Ishikawa (cell line): Measurements from ENCODE around the gene RAVER1.
A peak's percentile ranks its signal among the peaks of the same experiment; 100 is the strongest.

Experiments
- CEBPB ChIP-seq: IDR thresholded peaks from 2 replicates; pipeline ENCODE4 v1.6.1; 2012
- CREB1 ChIP-seq: IDR thresholded peaks from 2 replicates; pipeline ENCODE4 v1.6.1; 2012; ENCODE audit warnings: low read depth
- EGR1 ChIP-seq: IDR thresholded peaks from 2 replicates; pipeline ENCODE4 v1.6.1; 2012
- EP300 ChIP-seq: IDR thresholded peaks from 2 replicates; pipeline ENCODE4 v1.6.1; 2012; ENCODE audit warnings: borderline replicate concordance
- FOXM1 ChIP-seq: IDR thresholded peaks from 2 replicates; pipeline ENCODE4 v1.6.1; 2012; ENCODE audit warnings: low read depth, borderline replicate concordance
- MAX ChIP-seq: IDR thresholded peaks from 2 replicates; pipeline ENCODE4 v1.6.1; 2012
- NFIC ChIP-seq: IDR thresholded peaks from 2 replicates; pipeline ENCODE4 v1.6.1; 2012
- RAD21 ChIP-seq: IDR thresholded peaks from 2 replicates; pipeline ENCODE4 v1.6.1; 2012; ENCODE audit warnings: low read depth
- TAF1 ChIP-seq: IDR thresholded peaks from 2 replicates; pipeline ENCODE4 v1.6.1; 2012; ENCODE audit warnings: low read depth, mild to moderate bottlenecking
- TCF12 ChIP-seq: IDR thresholded peaks from 2 replicates; pipeline ENCODE4 v1.6.1; 2012; ENCODE audit warnings: low read depth
- TEAD4 ChIP-seq: IDR thresholded peaks from 2 replicates; pipeline ENCODE4 v1.6.1; 2012
- YY1 ChIP-seq: IDR thresholded peaks from 2 replicates; pipeline ENCODE4 v1.6.1; 2012; ENCODE audit warnings: low read depth
- ZBTB7A ChIP-seq: IDR thresholded peaks from 2 replicates; pipeline ENCODE4 v1.6.1; 2012; ENCODE audit warnings: low read depth
- TF ChIP-seq, protein P1 (sequence below): IDR thresholded peaks from 2 replicates; pipeline ENCODE4 v1.6.1; 2012; ENCODE audit warnings: low read depth, mild to moderate bottlenecking
- TF ChIP-seq, protein P2 (sequence below): IDR thresholded peaks from 2 replicates; pipeline ENCODE4 v1.6.1; 2012

RAVER1 gene

DNA sequence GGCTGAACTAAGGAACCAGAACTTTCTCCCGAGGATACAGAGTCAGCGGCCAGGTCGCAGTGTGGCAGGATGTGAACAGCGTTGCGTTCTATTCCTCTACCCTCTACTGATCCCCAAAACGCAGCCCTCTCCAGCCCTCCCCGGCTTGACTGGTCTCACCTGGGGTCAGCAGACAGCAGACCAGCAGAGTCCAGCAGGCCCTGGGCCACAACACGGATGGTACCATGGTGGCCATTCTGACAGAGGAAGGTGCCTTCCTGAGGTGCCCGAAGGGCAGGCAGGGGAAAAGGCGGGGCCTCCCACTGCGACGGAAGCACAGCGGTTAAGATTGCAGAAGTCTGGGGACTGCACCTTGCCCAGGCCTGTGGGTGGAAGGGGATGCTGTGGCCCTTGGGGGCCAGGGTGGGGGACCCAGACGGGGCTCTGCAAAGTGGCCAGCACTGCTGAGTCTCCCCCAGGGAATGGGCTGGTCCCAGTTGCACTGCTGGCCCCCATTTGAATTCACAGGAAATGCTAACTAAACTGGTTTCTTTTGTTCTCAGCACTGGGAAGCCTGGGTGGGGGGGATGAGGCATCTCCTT is 6.1 kb upstream of the RAVER1 start, which contains the start of gene ICAM3:
Gene ICAM3, minus strand, starts transcription at position 245 of the 581 bp plus-strand sequence. Its CDS starts 10 bp downstream, at position 235.
- TF ChIP-seq TCF12 (no peak), EGR1 (no peak), RAD21 (no peak), TEAD4 (no peak), CEBPB (no peak), YY1 (no peak), FOXM1 (no peak), NFIC (no peak), EP300 (no peak), TAF1 (no peak), MAX (no peak), ZBTB7A (no peak), CREB1 (no peak)
- TF ChIP-seq, protein P1, sequence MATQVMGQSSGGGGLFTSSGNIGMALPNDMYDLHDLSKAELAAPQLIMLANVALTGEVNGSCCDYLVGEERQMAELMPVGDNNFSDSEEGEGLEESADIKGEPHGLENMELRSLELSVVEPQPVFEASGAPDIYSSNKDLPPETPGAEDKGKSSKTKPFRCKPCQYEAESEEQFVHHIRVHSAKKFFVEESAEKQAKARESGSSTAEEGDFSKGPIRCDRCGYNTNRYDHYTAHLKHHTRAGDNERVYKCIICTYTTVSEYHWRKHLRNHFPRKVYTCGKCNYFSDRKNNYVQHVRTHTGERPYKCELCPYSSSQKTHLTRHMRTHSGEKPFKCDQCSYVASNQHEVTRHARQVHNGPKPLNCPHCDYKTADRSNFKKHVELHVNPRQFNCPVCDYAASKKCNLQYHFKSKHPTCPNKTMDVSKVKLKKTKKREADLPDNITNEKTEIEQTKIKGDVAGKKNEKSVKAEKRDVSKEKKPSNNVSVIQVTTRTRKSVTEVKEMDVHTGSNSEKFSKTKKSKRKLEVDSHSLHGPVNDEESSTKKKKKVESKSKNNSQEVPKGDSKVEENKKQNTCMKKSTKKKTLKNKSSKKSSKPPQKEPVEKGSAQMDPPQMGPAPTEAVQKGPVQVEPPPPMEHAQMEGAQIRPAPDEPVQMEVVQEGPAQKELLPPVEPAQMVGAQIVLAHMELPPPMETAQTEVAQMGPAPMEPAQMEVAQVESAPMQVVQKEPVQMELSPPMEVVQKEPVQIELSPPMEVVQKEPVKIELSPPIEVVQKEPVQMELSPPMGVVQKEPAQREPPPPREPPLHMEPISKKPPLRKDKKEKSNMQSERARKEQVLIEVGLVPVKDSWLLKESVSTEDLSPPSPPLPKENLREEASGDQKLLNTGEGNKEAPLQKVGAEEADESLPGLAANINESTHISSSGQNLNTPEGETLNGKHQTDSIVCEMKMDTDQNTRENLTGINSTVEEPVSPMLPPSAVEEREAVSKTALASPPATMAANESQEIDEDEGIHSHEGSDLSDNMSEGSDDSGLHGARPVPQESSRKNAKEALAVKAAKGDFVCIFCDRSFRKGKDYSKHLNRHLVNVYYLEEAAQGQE = no peak
- TF ChIP-seq, protein P2, sequence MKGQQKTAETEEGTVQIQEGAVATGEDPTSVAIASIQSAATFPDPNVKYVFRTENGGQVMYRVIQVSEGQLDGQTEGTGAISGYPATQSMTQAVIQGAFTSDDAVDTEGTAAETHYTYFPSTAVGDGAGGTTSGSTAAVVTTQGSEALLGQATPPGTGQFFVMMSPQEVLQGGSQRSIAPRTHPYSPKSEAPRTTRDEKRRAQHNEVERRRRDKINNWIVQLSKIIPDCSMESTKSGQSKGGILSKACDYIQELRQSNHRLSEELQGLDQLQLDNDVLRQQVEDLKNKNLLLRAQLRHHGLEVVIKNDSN = no peak

GRCh38 chr19:10338940-10339339 is 5.6 kb upstream of the RAVER1 start:
- no peak for TF ChIP-seq NFIC
- no peak for TF ChIP-seq MAX
- TF ChIP-seq TEAD4 = no peak
- no peak for TF ChIP-seq YY1
- no peak for TF ChIP-seq ZBTB7A
- no peak for TF ChIP-seq EGR1

DNA sequence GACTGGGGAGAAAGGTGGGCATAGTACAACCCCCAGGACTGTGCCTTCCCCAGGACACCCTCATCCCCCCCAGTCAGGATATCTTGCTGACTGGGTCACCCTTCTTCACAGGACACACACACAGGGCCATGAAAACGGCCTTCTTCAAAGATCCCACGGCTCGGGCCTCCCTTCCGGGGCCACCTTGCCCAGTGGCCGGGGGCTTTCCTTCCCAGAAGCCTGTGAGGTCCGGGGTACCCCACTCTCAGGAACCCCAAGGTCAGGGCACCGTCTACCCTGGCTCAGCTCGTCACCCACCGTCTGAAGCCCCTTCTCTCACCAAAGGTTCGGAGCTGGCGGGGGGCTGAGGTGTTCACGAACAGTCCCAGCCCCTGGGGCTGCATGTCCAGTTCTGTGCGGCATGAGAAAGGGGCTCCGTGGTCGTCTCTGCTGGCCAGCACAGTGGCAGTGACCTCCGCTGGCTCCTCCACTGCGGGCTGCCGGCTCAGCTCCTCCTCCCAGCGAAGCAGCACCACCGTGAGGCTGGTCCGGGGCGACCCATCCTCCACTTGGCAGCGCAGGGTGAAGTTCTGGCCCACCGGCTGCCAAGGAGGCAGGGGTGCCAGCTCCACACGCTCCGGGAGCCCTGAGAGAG is 2.1 kb upstream of the RAVER1 start:
- TF ChIP-seq CREB1 (no peak), EGR1 (no peak)

DNA sequence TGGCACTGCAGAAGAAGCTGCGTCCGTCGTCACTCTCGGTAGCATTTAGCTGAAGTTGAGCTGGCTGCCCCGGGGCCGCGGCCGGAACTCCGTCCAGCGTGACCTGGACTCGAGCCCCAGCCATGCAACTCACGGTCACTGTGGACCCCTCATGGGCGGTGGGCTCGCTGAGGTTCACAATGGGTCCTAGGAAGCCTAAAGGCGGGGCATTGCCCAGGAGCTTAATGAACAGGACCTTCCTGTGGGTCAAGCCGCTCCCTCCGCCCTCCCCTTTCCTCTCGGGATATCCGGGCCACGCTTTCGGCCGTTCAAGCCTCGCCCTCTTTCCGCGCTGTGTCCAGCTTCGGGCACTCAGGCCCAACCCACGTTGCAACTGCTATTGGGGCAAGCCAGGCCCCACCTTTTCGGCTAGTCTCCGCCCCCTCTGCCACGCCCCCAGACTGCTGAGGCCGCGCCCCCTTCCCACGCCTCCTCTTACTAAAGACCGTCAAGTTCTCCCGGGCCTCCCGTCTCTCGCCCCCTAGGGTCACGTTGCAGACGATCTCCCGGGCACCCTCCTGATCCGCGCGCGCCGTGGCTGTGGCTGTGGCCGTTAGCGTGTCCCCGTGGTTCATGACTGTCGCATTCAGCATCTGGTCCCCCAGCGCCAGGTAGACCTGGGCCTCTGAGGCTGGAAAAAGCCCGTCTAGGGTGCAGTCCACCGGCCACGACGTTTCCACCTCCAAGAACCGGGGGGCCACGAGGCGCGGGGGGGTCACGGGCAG is 1.4 kb upstream of the RAVER1 start:
- TF ChIP-seq YY1 = no peak
- no peak for TF ChIP-seq NFIC
- TF ChIP-seq, protein P2 = peak; percentile 13; the same call in 1 of the 2 replicates
- no peak; the same call in 1 of the 2 replicates for TF ChIP-seq TEAD4
- peak; percentile 29; the same call in 1 of the 2 replicates for TF ChIP-seq EGR1
- peak; percentile 36 for TF ChIP-seq TAF1
- TF ChIP-seq FOXM1 = no peak
- TF ChIP-seq, protein P1 = no peak
- 0 out of 2 replicates have a peak, but pooled peaks have one; percentile 7 for TF ChIP-seq EP300
- TF ChIP-seq TCF12 = 0 out of 2 replicates have a peak, but pooled peaks have one; percentile 32
- peak; percentile 87 for TF ChIP-seq MAX
- TF ChIP-seq CREB1 = no peak
- no peak for TF ChIP-seq ZBTB7A
- TF ChIP-seq CEBPB = no peak
- TF ChIP-seq RAD21 = no peak
